RCC 7860 (cell line): ENCODE results near the gene MDGA2.

Source experiments
- DNase-seq: peaks from one replicate; pipeline ENCODE4 v3.0.0-alpha.2; 2015; ENCODE audit warnings: low spot score
- FAIRE-seq: peaks from 2 replicates; lab custom pipeline; 2012; peaks lifted over from hg19 to GRCh38; lab: Jason Lieb, UNC

The MDGA2 gene

DNA sequence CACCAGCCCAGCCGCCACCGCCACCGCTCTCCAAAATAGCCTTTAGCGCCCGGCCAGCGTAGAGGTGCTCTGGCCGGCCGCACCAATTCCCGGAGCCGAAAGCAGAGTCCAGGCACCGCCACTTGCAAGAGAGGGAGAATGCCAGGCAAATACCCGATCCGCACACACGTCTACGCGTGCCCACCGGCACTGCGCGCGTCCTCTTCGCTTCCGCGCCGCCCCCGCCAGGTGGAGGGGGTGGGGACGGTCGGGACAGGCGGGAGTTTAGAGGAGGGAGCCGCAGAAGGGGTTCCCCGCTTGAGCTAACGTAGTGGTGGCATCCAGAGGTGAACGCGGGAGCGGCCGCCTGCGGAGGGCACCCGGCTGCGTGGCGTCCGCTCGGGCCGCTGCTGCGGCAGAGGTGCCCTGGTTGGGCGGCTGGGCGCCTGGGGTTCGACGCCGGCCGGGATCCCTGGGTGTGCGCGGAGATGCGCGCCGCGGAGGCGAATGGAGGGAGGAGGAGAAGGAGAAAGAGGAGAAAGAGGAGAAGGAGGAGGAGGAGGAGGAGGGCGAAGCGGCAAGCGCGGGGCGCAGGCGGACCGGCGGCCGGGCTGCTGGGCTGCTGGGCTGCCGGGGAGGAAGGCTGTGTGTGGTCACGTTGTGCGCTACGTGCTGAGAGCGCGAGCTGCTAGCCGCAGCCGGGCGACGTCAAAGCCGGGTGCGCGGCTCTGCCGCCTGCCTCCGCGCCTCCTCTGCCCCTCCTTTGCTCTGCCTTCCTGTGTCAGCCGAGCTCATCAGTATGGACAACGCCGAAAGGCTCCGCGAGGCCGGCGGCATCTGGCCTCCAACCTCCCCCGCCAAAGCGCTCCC, at the start of gene MDGA2:
MDGA2 (minus strand) TSS at position 140 of the 849 bp plus-strand sequence.
- peak; percentile 61 for DNase-seq
- no peak for FAIRE-seq

DNA sequence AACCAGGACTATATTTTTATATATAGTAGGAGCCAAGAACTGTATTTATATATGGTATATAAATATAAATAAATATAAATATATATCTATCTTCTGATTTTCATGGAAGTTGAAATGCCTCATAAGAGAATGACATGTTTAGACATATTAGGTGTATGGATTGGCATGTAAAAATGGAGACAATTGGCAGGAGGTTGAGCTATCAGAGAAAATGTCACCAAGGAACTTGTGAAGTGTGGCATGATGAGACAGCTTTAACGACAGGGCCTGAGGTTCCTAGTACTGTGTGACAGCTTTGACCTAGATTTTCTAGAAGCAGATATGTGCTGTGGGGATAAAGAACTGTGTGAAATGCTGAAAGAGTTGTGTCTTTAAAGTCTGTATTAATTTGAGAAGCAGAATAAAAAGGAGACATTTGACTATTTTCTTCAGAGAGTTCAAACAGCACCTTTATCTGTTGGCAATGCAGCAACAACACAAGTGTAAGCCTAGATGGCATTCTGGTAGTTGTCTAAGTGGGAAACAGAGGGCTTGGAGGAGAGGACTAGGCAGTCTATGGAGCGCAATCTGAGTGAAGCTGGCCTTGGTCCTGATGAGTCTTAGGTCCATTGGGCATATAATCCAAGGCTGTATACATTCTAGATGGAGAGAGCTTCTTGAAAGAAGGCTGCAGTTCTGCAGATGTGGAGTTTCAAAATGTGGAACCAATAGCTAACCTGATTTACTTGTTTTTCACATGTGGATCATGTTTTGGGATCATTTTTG, 47.7 kb upstream of the MDGA2 start:
- no peak for DNase-seq
- FAIRE-seq: no peak

DNA sequence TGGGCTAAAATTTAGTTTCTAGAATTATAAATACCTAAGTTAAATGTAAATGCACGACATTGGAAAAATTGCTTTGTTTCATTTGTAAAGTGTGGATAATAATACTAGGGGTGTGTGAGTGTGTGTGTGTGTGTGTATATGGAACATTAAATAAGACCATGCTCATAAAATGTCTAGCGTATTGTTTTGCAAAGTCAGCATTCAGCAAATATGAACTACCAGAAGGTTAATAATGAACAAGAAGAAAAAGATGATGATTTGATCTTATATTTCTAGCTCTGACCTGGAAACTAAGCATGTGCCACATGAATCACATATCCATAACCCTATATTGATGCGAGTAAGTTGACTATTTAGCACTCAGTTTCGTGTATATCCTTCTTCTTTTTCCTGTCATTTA, 44.9 kb upstream of the MDGA2 start:
- no peak for FAIRE-seq
- DNase-seq: no peak

DNA sequence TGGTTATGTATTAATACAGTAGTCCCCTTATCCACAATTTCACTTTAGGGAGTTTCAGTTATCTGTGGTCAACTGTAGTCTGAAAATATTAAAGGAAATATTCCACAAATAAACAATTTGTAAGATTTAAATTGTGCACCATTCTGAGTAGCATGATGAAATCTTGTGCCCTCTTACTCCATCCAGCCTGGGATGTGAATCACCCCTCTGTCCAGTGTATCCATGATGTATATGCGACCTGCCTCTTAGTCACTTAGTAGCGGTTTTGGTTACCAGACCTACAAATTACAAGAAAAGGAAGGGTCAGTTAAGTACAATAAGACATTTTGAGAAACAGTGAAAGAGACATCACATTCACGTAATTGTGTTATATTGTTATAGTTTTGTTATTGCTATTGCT, 39.9 kb upstream of the MDGA2 start:
- peak; percentile 48 for DNase-seq
- no peak for FAIRE-seq

DNA sequence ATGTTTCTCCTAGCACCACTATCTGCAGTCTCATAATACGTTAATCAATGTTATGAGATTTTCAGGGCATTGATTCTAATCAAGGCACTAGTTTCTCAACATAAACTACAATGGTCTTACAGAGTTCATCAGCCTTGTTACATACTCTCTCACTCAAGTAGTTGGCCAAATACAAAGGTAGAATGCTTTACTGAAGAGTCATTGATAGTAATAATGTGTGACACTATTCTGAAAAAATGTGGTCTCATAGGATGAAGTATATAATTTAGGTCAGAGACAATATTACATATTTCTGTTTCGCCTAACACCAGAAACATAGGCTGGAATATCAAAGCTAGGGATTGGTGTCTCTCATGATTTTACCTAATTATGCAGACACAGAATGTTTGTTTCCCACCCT, 35.2 kb upstream of the MDGA2 start:
- DNase-seq: no peak
- FAIRE-seq: no peak

DNA sequence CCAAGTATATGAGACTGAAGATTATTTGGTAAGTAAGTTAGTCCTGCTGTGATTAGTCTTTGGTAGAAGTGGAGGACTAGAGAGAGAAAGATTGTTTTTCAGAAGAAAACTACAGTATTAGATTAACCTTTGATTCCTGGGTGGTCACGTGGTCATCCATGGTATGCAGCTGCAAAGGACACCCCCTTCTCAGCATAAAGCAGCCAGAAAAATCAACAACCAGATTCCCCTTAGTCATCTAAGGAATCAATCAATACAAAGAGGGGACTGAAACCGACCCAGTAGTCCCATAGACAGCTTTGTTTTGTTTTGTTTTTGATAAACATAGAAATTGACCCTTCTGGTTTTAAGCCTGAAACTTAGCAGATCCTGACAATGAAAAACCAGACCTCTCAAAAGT, 30.3 kb upstream of the MDGA2 start:
- no peak for DNase-seq

DNA sequence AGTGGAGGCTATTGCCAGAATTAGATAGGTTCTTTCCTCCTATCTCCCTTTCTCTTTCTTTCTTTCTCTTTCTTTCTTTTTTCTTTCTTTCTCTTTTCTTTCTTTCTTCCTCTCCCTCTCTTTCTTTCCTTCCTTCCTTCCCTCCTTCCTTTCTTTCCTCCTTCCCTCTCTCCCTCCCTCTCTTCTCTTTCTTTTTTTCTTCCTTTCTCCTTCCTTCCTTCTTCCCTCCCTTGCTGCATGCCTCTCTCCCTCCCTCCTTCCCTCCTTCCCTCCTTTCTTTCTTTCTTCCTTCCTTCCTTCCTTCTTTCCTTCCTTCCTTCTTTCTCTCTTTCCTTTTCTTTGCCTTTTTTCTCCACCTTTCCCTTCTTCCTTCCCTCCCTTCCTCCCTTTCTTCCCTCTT, 16.4 kb upstream of the MDGA2 start:
- no peak for DNase-seq
- FAIRE-seq: no peak

More for the DNA sequence above, 30.3 kb upstream of the MDGA2 start:
- FAIRE-seq: no peak

DNA sequence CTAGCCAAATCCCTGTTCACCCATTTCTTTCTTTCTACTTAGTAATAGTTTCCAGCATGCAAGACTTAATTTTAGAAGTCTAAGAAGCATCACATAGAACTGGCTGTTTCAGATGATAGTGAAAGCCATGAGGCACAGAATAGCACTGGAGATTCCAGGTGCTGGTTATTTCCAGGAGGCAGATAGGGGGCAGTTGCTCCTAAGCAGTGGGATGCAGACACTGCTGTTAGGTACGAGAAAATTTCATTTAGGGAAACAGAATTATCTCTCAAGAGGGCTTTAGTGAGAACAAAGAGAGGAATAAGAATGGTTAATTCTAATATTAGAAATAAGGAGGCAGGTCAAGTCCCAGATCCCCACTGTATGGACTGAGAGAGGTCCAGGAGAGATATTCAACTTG, 3.6 kb upstream of the MDGA2 start:
- FAIRE-seq (no peak), DNase-seq (no peak)

DNA sequence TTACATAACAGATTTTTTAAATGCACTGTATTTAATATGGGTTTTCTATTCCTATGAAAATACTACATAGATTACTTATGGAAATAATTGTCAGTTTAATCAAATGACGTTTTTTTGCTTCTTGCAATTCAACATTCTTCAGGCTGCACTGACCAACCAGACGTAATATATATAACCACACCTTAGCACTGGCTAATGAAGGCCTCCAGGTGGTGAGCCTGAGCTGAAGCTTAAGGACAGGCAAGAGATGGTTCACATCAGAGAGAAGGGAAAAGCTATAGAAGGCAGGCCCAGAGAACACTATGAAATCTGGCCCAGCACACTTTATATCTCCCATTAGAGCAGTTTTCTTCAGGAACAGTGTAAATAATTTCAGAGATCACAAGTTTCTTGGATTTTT, 2.8 kb upstream of the MDGA2 start:
- no peak for FAIRE-seq
- no peak for DNase-seq

DNA sequence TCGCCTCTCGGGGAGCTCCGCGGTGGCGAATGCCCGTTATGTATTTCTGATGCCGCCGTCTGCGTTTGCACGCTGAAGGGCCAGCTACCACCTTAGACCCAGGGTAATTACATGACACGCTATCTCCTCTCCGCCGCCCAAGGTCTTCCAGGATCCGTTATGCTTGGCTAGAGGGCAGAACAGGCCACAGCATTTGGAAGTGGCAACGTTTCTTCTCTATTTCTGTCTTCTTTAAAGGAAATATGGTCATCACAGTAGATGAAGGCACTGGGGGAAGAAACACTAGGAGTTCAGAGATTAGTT, 861 bp upstream of the MDGA2 start:
- DNase-seq (no peak), FAIRE-seq (no peak)

DNA sequence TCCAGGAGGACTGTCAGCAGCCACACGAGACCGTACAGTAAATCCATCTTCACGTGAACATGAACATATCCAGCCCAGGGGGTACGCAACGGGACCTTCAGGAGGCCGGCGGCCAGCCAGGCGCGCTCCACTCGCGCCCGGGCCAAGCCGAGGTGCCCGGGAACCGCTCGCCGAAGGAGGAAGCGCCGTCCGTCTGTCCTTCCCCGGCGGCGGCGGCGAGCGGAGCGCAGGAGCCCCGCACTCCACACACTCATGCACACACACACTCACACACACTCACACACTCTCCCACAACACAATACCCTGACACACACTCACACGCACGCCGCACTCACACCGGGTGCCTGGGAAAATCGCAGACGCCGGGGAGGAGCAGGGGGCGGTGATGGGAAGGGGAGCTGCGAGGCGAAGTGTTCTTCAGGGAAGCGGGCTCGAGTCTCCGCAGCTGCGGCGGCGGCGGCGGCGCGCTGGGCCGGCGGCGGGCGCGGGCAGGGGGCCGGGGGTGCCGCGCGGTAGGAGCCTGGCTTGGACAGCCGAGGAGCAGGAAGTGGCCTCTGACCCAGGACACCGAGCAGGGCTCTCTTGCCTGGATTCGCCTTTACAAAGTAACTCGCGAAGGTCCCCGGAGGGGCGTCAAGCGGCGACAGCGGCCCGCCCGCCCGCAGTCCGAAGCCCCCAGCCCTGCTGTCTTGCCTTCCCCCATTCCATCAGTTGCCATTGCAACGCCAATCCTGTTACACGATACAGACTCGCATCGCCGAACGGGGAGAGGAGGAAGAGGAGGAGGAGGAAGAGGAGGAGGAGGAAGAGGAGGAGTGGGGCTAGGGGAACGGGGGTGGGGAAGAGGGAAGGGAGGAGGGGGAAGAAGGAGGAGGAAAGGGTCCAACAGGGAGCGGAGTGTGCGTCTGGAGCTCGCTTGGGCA, 601 bp downstream of the MDGA2 start:
- DNase-seq (peak; percentile 23), FAIRE-seq (no peak)

DNA sequence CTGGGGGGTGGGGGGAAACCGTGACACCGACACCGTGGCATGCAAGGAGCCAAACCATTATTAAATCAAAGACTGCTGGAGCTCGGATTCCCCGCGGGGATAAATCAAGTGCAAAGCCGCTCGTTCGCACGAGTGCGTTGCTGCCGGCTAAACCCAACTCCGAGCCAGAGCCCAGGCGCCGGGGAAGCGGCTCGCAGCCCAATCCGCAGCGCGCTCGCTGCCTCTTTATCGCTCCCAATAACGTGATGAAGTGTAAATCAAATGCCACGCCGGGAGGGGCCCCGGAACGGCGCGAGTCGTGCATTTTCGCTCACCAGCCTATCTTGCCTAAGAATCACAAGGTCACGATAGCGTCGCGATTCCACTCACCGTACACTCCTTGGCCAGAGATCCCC, 1.3 kb downstream of the MDGA2 start:
- no peak for FAIRE-seq
- no peak for DNase-seq

DNA sequence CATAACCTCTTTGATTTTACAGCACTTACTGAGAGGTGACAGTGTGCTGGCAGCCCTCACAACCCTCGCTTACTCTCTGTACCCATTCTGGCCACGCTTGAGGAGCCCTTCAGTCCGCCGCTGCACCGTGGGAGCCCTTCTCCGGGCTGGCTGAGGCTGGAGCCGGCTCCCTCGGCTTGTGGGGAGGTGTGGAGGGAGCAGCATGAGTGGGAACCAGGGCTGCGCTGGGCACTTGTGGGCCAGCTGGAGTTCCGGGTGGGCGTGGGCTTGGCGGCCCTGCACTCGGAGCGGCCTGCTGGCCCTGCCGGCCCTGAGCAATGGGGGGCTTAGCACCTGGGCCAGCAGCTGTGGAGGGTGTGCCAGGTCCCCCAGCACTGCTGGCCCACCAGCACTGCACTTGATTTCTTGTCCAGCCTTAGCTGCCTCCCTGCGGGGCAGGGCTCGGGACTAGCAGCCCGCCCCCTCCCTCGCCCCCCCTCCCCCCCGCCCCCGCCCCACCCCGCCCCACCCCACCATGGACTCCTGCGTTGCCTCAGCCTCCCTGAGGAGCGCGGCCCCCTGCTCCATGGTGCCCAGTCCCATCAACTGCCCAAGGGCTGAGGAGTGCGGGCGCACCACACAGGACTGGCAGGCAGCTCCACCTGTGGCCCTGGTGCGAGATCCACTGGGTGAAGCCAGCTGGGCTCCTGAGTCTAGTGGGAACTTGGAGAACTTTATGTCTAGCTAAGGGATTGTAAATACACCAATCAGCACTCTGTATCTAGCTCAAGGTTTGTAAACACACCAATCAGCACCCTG, 9.9 kb downstream of the MDGA2 start:
- DNase-seq (no peak), FAIRE-seq (no peak)

DNA sequence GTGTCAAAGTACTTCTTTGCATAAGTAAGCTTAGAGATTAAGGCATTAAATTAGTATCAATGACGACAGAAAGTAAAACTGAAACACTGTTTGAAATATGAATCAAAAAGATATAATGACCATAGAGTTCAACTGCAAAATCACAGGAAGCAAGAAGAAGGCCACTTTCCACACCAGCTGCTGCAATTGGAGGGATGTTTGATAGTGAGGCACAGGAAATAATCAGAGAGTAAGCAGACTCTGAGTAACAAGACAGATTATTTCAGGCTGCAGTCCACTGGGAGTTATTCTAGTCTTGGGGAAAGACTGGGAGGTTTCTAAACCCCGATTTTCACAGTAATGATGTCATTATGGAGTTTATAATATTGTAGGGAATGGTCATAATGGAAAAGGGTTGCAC, 12.9 kb downstream of the MDGA2 start:
- FAIRE-seq (no peak), DNase-seq (no peak)

DNA sequence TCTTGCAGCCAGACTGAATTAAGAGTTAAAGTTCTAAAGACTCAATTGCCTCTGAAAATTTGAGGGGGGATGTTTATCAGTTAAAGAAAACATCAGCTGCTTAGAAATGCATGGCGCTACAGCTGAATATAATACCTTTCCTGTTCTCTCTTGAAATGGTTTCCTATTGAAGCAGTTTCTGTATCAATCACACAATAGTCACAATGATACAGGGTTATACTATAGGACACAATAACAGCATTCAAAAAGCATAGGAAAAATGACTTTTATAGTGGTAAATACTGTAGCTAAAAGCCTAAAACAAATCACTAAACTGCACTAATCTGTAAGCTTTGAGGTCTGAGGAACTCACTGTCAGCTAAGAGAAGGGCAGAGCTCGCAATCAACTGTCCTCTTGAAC, 15.2 kb downstream of the MDGA2 start:
- FAIRE-seq: no peak

DNA sequence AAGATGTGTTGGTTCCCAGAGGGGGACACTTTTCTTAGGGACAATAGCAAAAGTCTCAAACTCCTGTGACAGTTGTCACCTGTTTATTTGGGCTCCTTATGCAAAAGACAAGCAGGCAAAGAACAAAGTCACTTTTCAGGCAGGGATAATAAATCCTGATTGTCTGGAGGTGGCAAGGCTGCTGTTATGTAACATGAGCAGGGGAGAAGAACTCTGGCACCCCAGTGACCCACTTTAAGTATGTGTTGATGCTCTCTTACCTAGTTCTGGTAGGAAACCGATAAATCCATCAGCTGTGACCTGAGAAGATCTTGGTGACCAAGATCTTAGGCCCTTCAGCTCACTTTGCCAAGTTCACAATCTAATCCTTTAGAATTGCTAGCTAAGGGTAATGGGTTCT, 17.4 kb downstream of the MDGA2 start:
- FAIRE-seq: no peak
- DNase-seq: no peak

More for the DNA sequence above, 15.2 kb downstream of the MDGA2 start:
- DNase-seq: no peak

DNA sequence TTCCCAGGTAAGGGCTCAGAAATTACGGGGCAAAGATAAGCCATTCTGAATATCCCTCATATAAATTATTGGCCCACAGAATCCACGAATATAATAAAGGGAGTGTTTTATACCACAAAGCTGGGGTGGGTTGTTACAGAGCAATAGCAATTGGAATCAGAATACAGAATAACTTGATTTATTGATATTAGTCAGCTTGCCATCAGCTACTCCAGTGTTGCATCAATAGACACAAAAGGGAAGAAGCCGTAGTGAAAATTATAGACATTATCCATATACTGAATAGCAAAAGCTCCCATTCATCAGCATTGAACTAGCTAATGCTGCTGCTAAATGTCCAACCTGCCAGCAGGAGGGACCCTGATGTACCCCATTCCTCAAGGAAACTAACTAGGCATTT, 18.3 kb downstream of the MDGA2 start:
- DNase-seq (no peak), FAIRE-seq (no peak)

DNA sequence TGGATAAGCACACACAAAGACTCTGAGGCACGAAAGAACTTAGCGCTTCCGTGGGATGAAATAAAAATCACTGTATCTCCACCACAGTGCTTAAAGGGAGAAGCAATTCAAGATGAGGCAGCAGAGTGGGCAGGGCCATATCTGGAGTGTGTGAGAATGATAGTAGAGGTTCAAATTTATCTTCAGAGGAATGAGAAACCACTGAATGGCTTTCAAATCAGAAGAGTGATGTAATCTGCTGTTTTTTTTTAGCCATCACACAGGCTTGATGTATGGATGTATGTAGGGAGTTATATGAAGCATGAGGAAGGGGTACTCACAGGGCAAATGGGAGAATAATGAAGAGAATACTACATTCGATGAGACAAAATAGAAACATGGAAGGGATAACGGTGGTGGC, 24.1 kb downstream of the MDGA2 start:
- no peak for DNase-seq
- no peak for FAIRE-seq

DNA sequence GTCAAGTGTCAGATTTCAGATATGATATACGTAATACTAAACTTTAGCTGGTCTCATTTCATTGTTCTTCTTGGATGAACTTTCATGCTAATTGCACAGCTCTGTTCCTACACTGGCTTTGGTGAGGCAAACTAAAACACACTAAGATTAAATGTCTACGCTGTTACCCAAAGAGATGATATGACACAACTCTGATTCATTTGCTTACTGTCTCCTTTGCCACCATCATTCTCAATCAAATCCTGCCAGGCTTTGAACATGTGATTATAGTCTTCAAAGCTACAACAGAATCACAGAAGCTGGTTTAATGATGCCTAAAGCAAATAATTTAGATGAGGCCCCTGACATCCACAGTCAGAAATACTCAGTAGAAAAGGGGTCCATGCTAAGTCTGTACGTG, 37.7 kb downstream of the MDGA2 start:
- FAIRE-seq (no peak), DNase-seq (no peak)

DNA sequence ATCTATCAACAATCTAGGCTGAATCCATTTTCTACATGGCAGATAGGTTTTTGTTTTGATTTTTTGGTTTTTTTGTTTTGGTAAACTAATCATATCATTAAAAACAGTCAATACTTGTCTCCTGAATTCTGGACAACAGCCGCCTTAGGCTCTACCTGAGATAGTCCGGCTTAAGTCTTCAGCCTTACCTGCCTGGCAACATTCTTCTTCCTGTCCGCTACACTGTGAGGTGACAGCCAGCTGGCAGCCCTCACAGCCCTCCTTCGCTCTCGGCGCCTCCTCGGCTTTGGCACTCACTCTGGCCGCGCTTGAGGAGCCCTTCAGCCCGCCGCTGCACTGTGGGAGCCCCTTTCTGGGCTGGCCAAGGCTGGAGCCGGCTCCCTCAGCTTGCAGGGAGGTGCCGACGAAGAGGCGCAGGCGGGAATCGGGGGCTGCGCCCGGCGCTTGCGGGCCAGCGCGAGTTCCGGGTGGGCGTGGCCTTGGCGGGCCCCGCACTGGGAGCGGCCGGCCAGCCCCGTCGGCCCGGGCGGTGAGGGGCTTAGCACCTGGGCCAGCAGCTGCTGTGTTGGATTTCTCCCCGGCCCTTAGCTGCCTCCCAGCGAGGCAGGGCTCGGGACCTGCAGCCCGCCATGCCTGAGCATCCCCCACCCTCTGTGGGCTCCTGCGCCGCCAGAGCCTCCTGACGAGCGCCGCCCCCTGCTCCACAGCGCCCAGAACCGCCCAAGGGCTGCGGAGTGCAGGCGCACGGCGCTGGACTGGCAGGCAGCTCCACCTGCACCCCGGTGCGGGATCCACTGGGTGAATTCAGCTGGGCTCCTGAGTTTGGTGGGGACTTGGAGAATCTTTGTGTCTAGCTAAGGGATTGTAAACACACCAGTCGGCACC, 49.0 kb downstream of the MDGA2 start:
- DNase-seq (no peak), FAIRE-seq (no peak)
